IMR-90 (cell line): ENCODE measurements around the gene TRPC3. TPM values are rescaled to one million over a fixed set of nuclear protein-coding genes. Genes with fewer than 3 reads are reported as not detected.

Experiments
- ATAC-seq: fragments of 200-7000 bp; cut with Tn5 transposase; 2 replicates; pipeline ENCODE4 v1.9.1; 2020; ENCODE audit warnings: low read depth, mild to moderate bottlenecking, moderate library complexity
- BruUV-seq: library from RNA; stranded (reverse); fragments of 400-500 nt; replicated peaks from 2 replicates; lab custom pipeline; 2021; lab: Mats Ljungman, UMichigan
- CTCF ChIA-PET: fragments of 300-600 bp; formaldehyde crosslinking; extraction: SDS; loops from one replicate; lab custom pipeline; 2021; ENCODE audit warnings: antibody characterized with exemption; lab: Yijun Ruan, JAX
- POLR2A ChIA-PET: fragments of 300-600 bp; sonication (Branson Sonifier 250); formaldehyde crosslinking; loops from one replicate; lab custom pipeline; 2022; ENCODE audit warnings: antibody characterized with exemption; ENCODE audit not compliant: unreplicated experiment; lab: Charles Lee
- DNase-seq: peaks from one replicate; pipeline ENCODE4 v3.0.0; 2013
- H2AFZ ChIP-seq: replicated peaks from 2 replicates; pipeline ENCODE3; 2013; ENCODE audit warnings: low read length, mild to moderate bottlenecking; ENCODE audit not compliant: poor library complexity
- H2AK5ac ChIP-seq: 2 replicates; pipeline ENCODE4 v1.6.1; 2013; ENCODE audit warnings: low read depth, low read length, inconsistent platforms
- H2AK9ac ChIP-seq: replicated peaks from 2 replicates; pipeline ENCODE3; 2013; ENCODE audit warnings: mild to moderate bottlenecking, low read depth, low read length, moderate library complexity; ENCODE audit not compliant: poor library complexity
- H2BK120ac ChIP-seq: 2 replicates; pipeline ENCODE4 v1.6.1; 2013; ENCODE audit warnings: low read depth, low read length, inconsistent platforms
- H2BK15ac ChIP-seq: 3 replicates; pipeline ENCODE4 v1.6.1; 2013; ENCODE audit warnings: low read depth, low read length, inconsistent platforms
- H2BK20ac ChIP-seq: 2 replicates; pipeline ENCODE4 v1.6.1; 2013; ENCODE audit warnings: low read depth, mild to moderate bottlenecking, inconsistent platforms, low read length, moderate library complexity
- H2BK5ac ChIP-seq: 2 replicates; pipeline ENCODE4 v1.6.1; 2013; ENCODE audit warnings: mild to moderate bottlenecking, low read depth, low read length, inconsistent platforms; ENCODE audit not compliant: poor library complexity, severe bottlenecking
- H3K14ac ChIP-seq: replicated peaks from 2 replicates; pipeline ENCODE4 v1.6.1; 2013; ENCODE audit warnings: low read depth, low read length, inconsistent platforms
- H3K18ac ChIP-seq: 2 replicates; pipeline ENCODE4 v1.6.1; 2013; ENCODE audit warnings: low read depth, low read length, control low read depth
- H3K23ac ChIP-seq: 2 replicates; pipeline ENCODE4 v1.6.1; 2013; ENCODE audit warnings: low read depth, low read length, inconsistent platforms
- H3K27ac ChIP-seq: 2 replicates; pipeline ENCODE4 v1.5.1; 2013; ENCODE audit warnings: mild to moderate bottlenecking, control low read depth, low read length; ENCODE audit not compliant: insufficient read depth
- H3K27me3 ChIP-seq: 2 replicates; pipeline ENCODE4 v1.6.1; 2013; ENCODE audit warnings: low read length; ENCODE audit not compliant: control insufficient read depth, insufficient read depth
- H3K36me3 ChIP-seq: 2 replicates; pipeline ENCODE4 v1.6.1; 2013; ENCODE audit warnings: low read length, mixed read lengths; ENCODE audit not compliant: control insufficient read depth, insufficient read depth
- H3K4ac ChIP-seq: 2 replicates; pipeline ENCODE4 v1.6.1; 2013; ENCODE audit warnings: low read depth, low read length, inconsistent platforms
- H3K4me1 ChIP-seq: 2 replicates; pipeline ENCODE4 v1.6.1; 2013; ENCODE audit warnings: low read length, mixed read lengths; ENCODE audit not compliant: control insufficient read depth, insufficient read depth
- H3K4me2 ChIP-seq: 2 replicates; pipeline ENCODE4 v1.6.1; 2013; ENCODE audit warnings: low read depth, mild to moderate bottlenecking, control low read depth, low read length, moderate library complexity
- H3K4me3 ChIP-seq: 2 replicates; pipeline ENCODE4 v1.5.1; 2013; ENCODE audit warnings: low read depth, mild to moderate bottlenecking, control low read depth, low read length, moderate library complexity; ENCODE audit not compliant: insufficient read depth
- H3K56ac ChIP-seq: 2 replicates; pipeline ENCODE4 v1.6.1; 2013; ENCODE audit warnings: low read length, inconsistent platforms; ENCODE audit not compliant: insufficient read depth; ENCODE audit errors: extremely low read depth
- H3K79me1 ChIP-seq, 2 experiments: 2 replicates each; pipeline ENCODE4 v1.6.1; 2013; ENCODE audit warnings: low read length in 2 of 2, inconsistent platforms in 1 of 2, low read depth in 1 of 2
- H3K9ac ChIP-seq: 2 replicates; pipeline ENCODE4 v1.6.1; 2013; ENCODE audit warnings: low read depth, low read length, control low read depth
- H3K9me1 ChIP-seq: 2 replicates; pipeline ENCODE4 v1.6.1; 2013; ENCODE audit warnings: low read length, inconsistent platforms; ENCODE audit not compliant: insufficient read depth
- H3K9me3 ChIP-seq: 2 replicates; pipeline ENCODE4 v1.6.1; 2013; ENCODE audit warnings: low read length; ENCODE audit not compliant: control insufficient read depth, insufficient read depth
- H4K20me1 ChIP-seq: 2 replicates; pipeline ENCODE4 v1.6.1; 2013; ENCODE audit warnings: low read length, inconsistent platforms; ENCODE audit not compliant: insufficient read depth
- H4K5ac ChIP-seq: 2 replicates; pipeline ENCODE4 v1.6.1; 2013; ENCODE audit warnings: mild to moderate bottlenecking, low read depth, low read length, control low read depth
- H4K8ac ChIP-seq, 2 experiments: 2 replicates each; pipeline ENCODE4 v1.6.1; 2013; ENCODE audit warnings: low read depth in 2 of 2, low read length in 2 of 2, control low read depth in 1 of 2, inconsistent platforms in 1 of 2
- H4K91ac ChIP-seq: 2 replicates; pipeline ENCODE4 v1.6.1; 2013; ENCODE audit warnings: low read depth, low read length, inconsistent platforms; ENCODE audit not compliant: insufficient read depth
- FOS ChIP-seq: fragments of 150-350 bp; IDR thresholded peaks from 2 replicates; pipeline ENCODE4 v1.6.1; 2016; ENCODE audit warnings: low read depth, low read length
- NFE2L2 ChIP-seq: fragments of 150-350 bp; IDR thresholded peaks from 2 replicates; pipeline ENCODE4 v1.6.1; 2016; ENCODE audit warnings: low read depth, mild to moderate bottlenecking, low read length
- WGBS, 2 experiments: methylation state at CpG; one replicate each; pipeline versions ENCODE4 v1.1.5 to v1.1.7; 2013; ENCODE audit warnings: missing lambda C conversion rate in 2 of 2; ENCODE audit not compliant: insufficient read length in 1 of 2; ENCODE audit errors: extremely low coverage in 2 of 2; 5-methylcytosine and 5-hydroxymethylcytosine counted together
- dilution Hi-C: fragments of 300-500 bp; cut with HindIII; formaldehyde crosslinking; loops from one replicate; pipeline ENCODE4 v1.14.3; 2018; ENCODE audit warnings: low sequenced_read_pairs; ENCODE audit not compliant: unreplicated experiment
- in situ Hi-C: fragments of 300-500 bp; cut with MboI; formaldehyde crosslinking; loops from 3 replicates; pipeline ENCODE4 v1.14.3; 2019; ENCODE audit warnings: low sequenced_read_pairs, inconsistent platforms, mixed read lengths
- intact Hi-C: fragments of 100-400 bp; cut with micrococcal nuclease; formaldehyde crosslinking; loops from 2 replicates; pipeline ENCODE4 v1.10.0; 2022
- polyA plus RNA-seq, 3 experiments: library from polyadenylated mRNA; depleted of rRNA; stranded (reverse); fragments of >200 nt; gene quantifications; 2 replicates each; pipeline ENCODE4 v1.2.3, GENCODE V29; 2012; ENCODE audit warnings: low replicate concordance in 1 of 3
- total RNA-seq: library from RNA; depleted of rRNA; stranded (reverse); fragments of >200 nt; gene quantifications from 2 replicates; pipeline ENCODE4 v1.2.3, GENCODE V29; 2012
- TF ChIP-seq, protein P1 (sequence below): fragments of 150-350 bp; IDR thresholded peaks from 2 replicates; pipeline ENCODE4 v1.6.1; 2017; ENCODE audit warnings: mild to moderate bottlenecking, antibody characterized with exemption, low read length, low read depth

TRPC3 gene
- total and polyA plus RNA-seq, 2 of the 4 experiments (the other 2 are of a cell fraction), result 1.1 to 2.7 TPM

DNA sequence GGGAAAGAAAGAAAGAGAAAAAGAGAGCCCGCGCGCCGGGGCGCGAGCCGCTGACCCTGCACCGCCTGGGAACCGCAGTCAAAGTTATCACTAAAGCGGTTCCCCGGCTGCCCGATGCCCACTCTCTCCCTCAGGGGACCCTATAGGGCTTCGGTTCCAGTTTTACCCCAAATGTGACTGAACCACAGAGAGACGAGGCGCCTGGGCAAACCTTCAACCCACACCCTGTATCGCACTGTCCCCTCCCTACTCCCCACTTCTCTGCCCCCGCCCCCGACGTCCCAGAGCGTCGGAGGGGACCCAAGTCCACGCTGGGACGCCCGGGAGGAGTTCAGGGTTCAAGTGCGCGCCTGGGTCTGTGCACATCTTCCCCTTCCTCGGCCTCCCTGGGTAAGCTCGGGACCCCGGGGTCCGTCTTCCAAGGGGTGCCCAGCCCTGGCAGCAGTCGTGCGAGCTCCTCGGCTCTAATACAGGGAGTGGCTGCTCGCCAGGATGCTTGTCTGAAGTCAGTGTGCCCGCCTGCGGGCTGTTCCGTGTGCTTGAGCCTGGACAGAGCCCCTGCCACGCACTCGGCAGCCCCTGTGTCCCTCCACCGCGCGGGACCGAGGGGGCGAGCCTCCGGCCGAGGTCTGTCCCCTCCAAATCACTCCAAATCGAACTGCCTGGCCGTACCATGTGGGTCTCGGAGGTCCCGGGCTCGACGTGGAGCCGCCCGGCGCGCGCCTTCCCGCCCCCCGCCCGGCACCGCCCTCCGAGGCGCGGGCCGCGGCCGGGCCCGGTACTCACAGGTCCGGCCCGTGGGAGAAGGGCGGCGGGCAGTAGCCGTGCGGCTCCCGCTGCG, 960 bp downstream of the TRPC3 start:
- peak; percentile 37 for ATAC-seq
- Histone ChIP-seq H4K5ac (no peak overlapping the region), H2AK5ac (no peak overlapping the region), H3K4me2 (peak overlapping the region; percentile 97), H2BK15ac (no peak overlapping the region; the same call in 2 of the 3 replicates), H3K9me3 (no peaks in the 10 kb centered on the region), H3K14ac (0 out of 2 replicates have a peak overlapping the region, but pooled peaks have one; percentile 58), H2BK5ac (peak overlapping the region; percentile 16), H3K9ac (peak overlapping the region; percentile 82), H2BK120ac (peak overlapping the region; percentile 52), H4K91ac (0 out of 2 replicates have a peak overlapping the region, but pooled peaks have one; percentile 49), H2AFZ (peak overlapping the region; percentile 96), H3K27ac (peak overlapping the region; percentile 24), H3K36me3 (no peaks in the 10 kb centered on the region), H3K4ac (peak overlapping the region; percentile 56), H3K79me1 (peaks cover 0 to 4% of the 10 kb centered on the region in 2 experiments; a peak in 1 of 4 replicates), H2AK9ac (peak overlapping the region; percentile 8), H4K8ac (peak overlapping the region; percentile 3 to 47; a peak in 1 of 4 replicates), H2BK20ac (no peak overlapping the region), H4K20me1 (no peaks in the 10 kb centered on the region), H3K4me3 (peak overlapping the region; percentile 76), H3K9me1 (no peaks in the 10 kb centered on the region), H3K23ac (peak overlapping the region; percentile 71; the same call in 1 of the 2 replicates), H3K56ac (peak overlapping the region; percentile 11), H3K4me1 (no peaks in the 10 kb centered on the region), H3K27me3 (no peaks in the 10 kb centered on the region), H3K18ac (no peak overlapping the region; the same call in 1 of the 2 replicates)
- intact Hi-C loops (loop anchor here (1.0 to 5.0 kb wide), 6 partner anchors 50 to 268 kb away; partner anchors contain the start of gene BLTP1), dilution Hi-C loops (no loop called here), in situ Hi-C loops (no loop called here)
- no TSS peak for BruUV-seq
- peak; percentile 18 for DNase-seq
- TF ChIP-seq, protein P1, sequence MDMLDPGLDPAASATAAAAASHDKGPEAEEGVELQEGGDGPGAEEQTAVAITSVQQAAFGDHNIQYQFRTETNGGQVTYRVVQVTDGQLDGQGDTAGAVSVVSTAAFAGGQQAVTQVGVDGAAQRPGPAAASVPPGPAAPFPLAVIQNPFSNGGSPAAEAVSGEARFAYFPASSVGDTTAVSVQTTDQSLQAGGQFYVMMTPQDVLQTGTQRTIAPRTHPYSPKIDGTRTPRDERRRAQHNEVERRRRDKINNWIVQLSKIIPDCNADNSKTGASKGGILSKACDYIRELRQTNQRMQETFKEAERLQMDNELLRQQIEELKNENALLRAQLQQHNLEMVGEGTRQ, result no peak
- TF ChIP-seq FOS (no peak), NFE2L2 (no peak)
- ChIA-PET POLR2A (no interaction called here), CTCF (interaction anchor here (0.7 kb wide), 1 partner anchor 637 kb away, joined by 3 read pairs; no protein-coding TSS in a partner anchor)
- WGBS, 2 experiments, result 1% methylated on average over 37 of the region's 76 CpGs; no CpG with 5 or more reads in 1 of the 2 experiments
